Gastroesophageal sphincter (tissue), 3 donors: ENCODE data around the gene GNAI3.

Experiments used
- CTCF ChIP-seq, 4 experiments: fragments of 200-600 bp in 2 of 4; fragments of 450-650 bp in 2 of 4; sonication (generic) in 1 of 4; IDR thresholded peaks; one replicate each; pipeline ENCODE4 v1.5.1; 2017 to 2019; ENCODE audit warnings: antibody characterized with exemption in 4 of 4, mild to moderate bottlenecking in 2 of 4, moderate library complexity in 2 of 4
- EP300 ChIP-seq: sonication (generic); formaldehyde crosslinking; IDR thresholded peaks from one replicate; pipeline ENCODE4 v1.6.1; 2017; ENCODE audit warnings: antibody characterized with exemption, mild to moderate bottlenecking
- POLR2A ChIP-seq, 2 donors: fragments of 450-650 bp; IDR thresholded peaks; one replicate each; pipeline ENCODE4 v1.6.1; 2017; ENCODE audit warnings: antibody characterized with exemption in 2 of 2, mild to moderate bottlenecking in 2 of 2, moderate library complexity in 1 of 2

- TF ChIP-seq CTCF (IDR thresholded peaks at IDR 0.05) (no peak), EP300 (no peak), POLR2A (IDR thresholded peaks at IDR 0.05) (no peak)
These were observed 73.1 kb downstream of the GNAI3 start for GRCh38 chr1:109621379-109622136.
